IMR-90 (cell line): ENCODE measurements around the gene SIAH1. TPM values are rescaled to one million over a fixed set of nuclear protein-coding genes. Genes with fewer than 3 reads are reported as not detected.

ENCODE experiments used
- ATAC-seq: fragments of 200-7000 bp; cut with Tn5 transposase; 2 replicates; pipeline ENCODE4 v1.9.1; 2020; ENCODE audit warnings: low read depth, mild to moderate bottlenecking, moderate library complexity
- BruUV-seq: library from RNA; stranded (reverse); fragments of 400-500 nt; replicated peaks from 2 replicates; lab custom pipeline; 2021; lab: Mats Ljungman, UMichigan
- CTCF ChIA-PET: fragments of 300-600 bp; formaldehyde crosslinking; extraction: SDS; loops from one replicate; lab custom pipeline; 2021; ENCODE audit warnings: antibody characterized with exemption; lab: Yijun Ruan, JAX
- POLR2A ChIA-PET: fragments of 300-600 bp; sonication (Branson Sonifier 250); formaldehyde crosslinking; loops from one replicate; lab custom pipeline; 2022; ENCODE audit warnings: antibody characterized with exemption; ENCODE audit not compliant: unreplicated experiment; lab: Charles Lee
- DNase-seq: peaks from one replicate; pipeline ENCODE4 v3.0.0; 2013
- H2AFZ ChIP-seq: replicated peaks from 2 replicates; pipeline ENCODE3; 2013; ENCODE audit warnings: low read length, mild to moderate bottlenecking; ENCODE audit not compliant: poor library complexity
- H2AK5ac ChIP-seq: 2 replicates; pipeline ENCODE4 v1.6.1; 2013; ENCODE audit warnings: low read depth, low read length, inconsistent platforms
- H2AK9ac ChIP-seq: replicated peaks from 2 replicates; pipeline ENCODE3; 2013; ENCODE audit warnings: mild to moderate bottlenecking, low read depth, low read length, moderate library complexity; ENCODE audit not compliant: poor library complexity
- H2BK120ac ChIP-seq: 2 replicates; pipeline ENCODE4 v1.6.1; 2013; ENCODE audit warnings: low read depth, low read length, inconsistent platforms
- H2BK15ac ChIP-seq: 3 replicates; pipeline ENCODE4 v1.6.1; 2013; ENCODE audit warnings: low read depth, low read length, inconsistent platforms
- H2BK20ac ChIP-seq: 2 replicates; pipeline ENCODE4 v1.6.1; 2013; ENCODE audit warnings: low read depth, mild to moderate bottlenecking, inconsistent platforms, low read length, moderate library complexity
- H2BK5ac ChIP-seq: 2 replicates; pipeline ENCODE4 v1.6.1; 2013; ENCODE audit warnings: mild to moderate bottlenecking, low read depth, low read length, inconsistent platforms; ENCODE audit not compliant: poor library complexity, severe bottlenecking
- H3K14ac ChIP-seq: replicated peaks from 2 replicates; pipeline ENCODE4 v1.6.1; 2013; ENCODE audit warnings: low read depth, low read length, inconsistent platforms
- H3K18ac ChIP-seq: 2 replicates; pipeline ENCODE4 v1.6.1; 2013; ENCODE audit warnings: low read depth, low read length, control low read depth
- H3K23ac ChIP-seq: 2 replicates; pipeline ENCODE4 v1.6.1; 2013; ENCODE audit warnings: low read depth, low read length, inconsistent platforms
- H3K27ac ChIP-seq: 2 replicates; pipeline ENCODE4 v1.5.1; 2013; ENCODE audit warnings: mild to moderate bottlenecking, control low read depth, low read length; ENCODE audit not compliant: insufficient read depth
- H3K27me3 ChIP-seq: 2 replicates; pipeline ENCODE4 v1.6.1; 2013; ENCODE audit warnings: low read length; ENCODE audit not compliant: control insufficient read depth, insufficient read depth
- H3K36me3 ChIP-seq: 2 replicates; pipeline ENCODE4 v1.6.1; 2013; ENCODE audit warnings: low read length, mixed read lengths; ENCODE audit not compliant: control insufficient read depth, insufficient read depth
- H3K4ac ChIP-seq: 2 replicates; pipeline ENCODE4 v1.6.1; 2013; ENCODE audit warnings: low read depth, low read length, inconsistent platforms
- H3K4me1 ChIP-seq: 2 replicates; pipeline ENCODE4 v1.6.1; 2013; ENCODE audit warnings: low read length, mixed read lengths; ENCODE audit not compliant: control insufficient read depth, insufficient read depth
- H3K4me2 ChIP-seq: 2 replicates; pipeline ENCODE4 v1.6.1; 2013; ENCODE audit warnings: low read depth, mild to moderate bottlenecking, control low read depth, low read length, moderate library complexity
- H3K4me3 ChIP-seq: 2 replicates; pipeline ENCODE4 v1.5.1; 2013; ENCODE audit warnings: low read depth, mild to moderate bottlenecking, control low read depth, low read length, moderate library complexity; ENCODE audit not compliant: insufficient read depth
- H3K56ac ChIP-seq: 2 replicates; pipeline ENCODE4 v1.6.1; 2013; ENCODE audit warnings: low read length, inconsistent platforms; ENCODE audit not compliant: insufficient read depth; ENCODE audit errors: extremely low read depth
- H3K79me1 ChIP-seq, 2 experiments: 2 replicates each; pipeline ENCODE4 v1.6.1; 2013; ENCODE audit warnings: low read length in 2 of 2, inconsistent platforms in 1 of 2, low read depth in 1 of 2
- H3K9ac ChIP-seq: 2 replicates; pipeline ENCODE4 v1.6.1; 2013; ENCODE audit warnings: low read depth, low read length, control low read depth
- H3K9me1 ChIP-seq: 2 replicates; pipeline ENCODE4 v1.6.1; 2013; ENCODE audit warnings: low read length, inconsistent platforms; ENCODE audit not compliant: insufficient read depth
- H3K9me3 ChIP-seq: 2 replicates; pipeline ENCODE4 v1.6.1; 2013; ENCODE audit warnings: low read length; ENCODE audit not compliant: control insufficient read depth, insufficient read depth
- H4K20me1 ChIP-seq: 2 replicates; pipeline ENCODE4 v1.6.1; 2013; ENCODE audit warnings: low read length, inconsistent platforms; ENCODE audit not compliant: insufficient read depth
- H4K5ac ChIP-seq: 2 replicates; pipeline ENCODE4 v1.6.1; 2013; ENCODE audit warnings: mild to moderate bottlenecking, low read depth, low read length, control low read depth
- H4K8ac ChIP-seq, 2 experiments: 2 replicates each; pipeline ENCODE4 v1.6.1; 2013; ENCODE audit warnings: low read depth in 2 of 2, low read length in 2 of 2, control low read depth in 1 of 2, inconsistent platforms in 1 of 2
- H4K91ac ChIP-seq: 2 replicates; pipeline ENCODE4 v1.6.1; 2013; ENCODE audit warnings: low read depth, low read length, inconsistent platforms; ENCODE audit not compliant: insufficient read depth
- MAFK ChIP-seq: IDR thresholded peaks from 2 replicates; pipeline ENCODE4 v1.6.1; 2012; ENCODE audit warnings: low read depth, low read length, improper control_type of control experiment
- WGBS, 2 experiments: methylation state at CpG; one replicate each; pipeline versions ENCODE4 v1.1.5 to v1.1.7; 2013; ENCODE audit warnings: missing lambda C conversion rate in 2 of 2; ENCODE audit not compliant: insufficient read length in 1 of 2; ENCODE audit errors: extremely low coverage in 2 of 2; 5-methylcytosine and 5-hydroxymethylcytosine counted together
- dilution Hi-C: fragments of 300-500 bp; cut with HindIII; formaldehyde crosslinking; loops from one replicate; pipeline ENCODE4 v1.14.3; 2018; ENCODE audit warnings: low sequenced_read_pairs; ENCODE audit not compliant: unreplicated experiment
- in situ Hi-C: fragments of 300-500 bp; cut with MboI; formaldehyde crosslinking; loops from 3 replicates; pipeline ENCODE4 v1.14.3; 2019; ENCODE audit warnings: low sequenced_read_pairs, inconsistent platforms, mixed read lengths
- intact Hi-C: fragments of 100-400 bp; cut with micrococcal nuclease; formaldehyde crosslinking; loops from 2 replicates; pipeline ENCODE4 v1.10.0; 2022
- polyA plus RNA-seq, 3 experiments: library from polyadenylated mRNA; depleted of rRNA; stranded (reverse); fragments of >200 nt; gene quantifications; 2 replicates each; pipeline ENCODE4 v1.2.3, GENCODE V29; 2012; ENCODE audit warnings: low replicate concordance in 1 of 3
- total RNA-seq: library from RNA; depleted of rRNA; stranded (reverse); fragments of >200 nt; gene quantifications from 2 replicates; pipeline ENCODE4 v1.2.3, GENCODE V29; 2012

The SIAH1 gene
- total and polyA plus RNA-seq, 2 of the 4 experiments (the other 2 are of a cell fraction) = 10.3 to 17.7 TPM

- POLR2A ChIA-PET = no interaction called here
Observed at GRCh38 chr16:48342591-48342990, 42.6 kb downstream of the SIAH1 start.

More at GRCh38 chr16:48342591-48342990, 42.6 kb downstream of the SIAH1 start:
- Histone ChIP-seq H3K27me3 (no peaks in the 10 kb centered on the region), H3K9ac (no peak overlapping the region), H3K23ac (no peak overlapping the region), H2BK15ac (no peak overlapping the region), H3K4me2 (no peak overlapping the region), H2AK5ac (no peak overlapping the region), H2BK5ac (no peak overlapping the region), H3K4me3 (no peak overlapping the region), H3K79me1 (peaks cover 23 to 59% of the 10 kb centered on the region in 2 experiments), H2AFZ (no peak overlapping the region), H3K18ac (no peak overlapping the region), H4K8ac (no peak overlapping the region), H4K5ac (no peak overlapping the region), H3K14ac (no peak overlapping the region), H3K9me1 (no peaks in the 10 kb centered on the region; the same call in 1 of the 2 replicates), H2BK120ac (no peak overlapping the region), H4K91ac (no peak overlapping the region), H3K56ac (no peak overlapping the region), H3K27ac (no peak overlapping the region), H3K36me3 (peaks cover 15% of the 10 kb centered on the region), H3K9me3 (no peaks in the 10 kb centered on the region), H2BK20ac (no peak overlapping the region), H4K20me1 (no peaks in the 10 kb centered on the region), H3K4ac (no peak overlapping the region), H3K4me1 (no peaks in the 10 kb centered on the region), H2AK9ac (no peak overlapping the region)
- no peak for ATAC-seq
- dilution Hi-C loops = no loop called here
- in situ Hi-C loops = no loop called here
- CTCF ChIA-PET = no interaction called here
- 86% methylated on average over 2 of the region's 2 CpGs; no CpG with 5 or more reads in 1 of the 2 experiments for WGBS, 2 experiments
- no TSS peak for BruUV-seq
- intact Hi-C loops = no loop called here
- no peak for DNase-seq
- TF ChIP-seq MAFK = no peak
